ENCODE results near the gene VAV3.

- TF ChIP-seq, protein P1, sequence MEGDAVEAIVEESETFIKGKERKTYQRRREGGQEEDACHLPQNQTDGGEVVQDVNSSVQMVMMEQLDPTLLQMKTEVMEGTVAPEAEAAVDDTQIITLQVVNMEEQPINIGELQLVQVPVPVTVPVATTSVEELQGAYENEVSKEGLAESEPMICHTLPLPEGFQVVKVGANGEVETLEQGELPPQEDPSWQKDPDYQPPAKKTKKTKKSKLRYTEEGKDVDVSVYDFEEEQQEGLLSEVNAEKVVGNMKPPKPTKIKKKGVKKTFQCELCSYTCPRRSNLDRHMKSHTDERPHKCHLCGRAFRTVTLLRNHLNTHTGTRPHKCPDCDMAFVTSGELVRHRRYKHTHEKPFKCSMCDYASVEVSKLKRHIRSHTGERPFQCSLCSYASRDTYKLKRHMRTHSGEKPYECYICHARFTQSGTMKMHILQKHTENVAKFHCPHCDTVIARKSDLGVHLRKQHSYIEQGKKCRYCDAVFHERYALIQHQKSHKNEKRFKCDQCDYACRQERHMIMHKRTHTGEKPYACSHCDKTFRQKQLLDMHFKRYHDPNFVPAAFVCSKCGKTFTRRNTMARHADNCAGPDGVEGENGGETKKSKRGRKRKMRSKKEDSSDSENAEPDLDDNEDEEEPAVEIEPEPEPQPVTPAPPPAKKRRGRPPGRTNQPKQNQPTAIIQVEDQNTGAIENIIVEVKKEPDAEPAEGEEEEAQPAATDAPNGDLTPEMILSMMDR (IDR thresholded peaks at IDR 0.05): no peak
- TF ChIP-seq POLR2A (IDR thresholded peaks at IDR 0.05): no peak
These were observed 409.4 kb downstream of the VAV3 start for GRCh38 chr1:107555578-107555977.

Measured in heart left ventricle (tissue), 13 donors.